GM11168 (cell line): ENCODE data around the gene ADSS1.

Experiments
- in situ Hi-C: fragments of 300-500 bp; cut with MboI; formaldehyde crosslinking; loops from one replicate; pipeline ENCODE4 v1.12.0; 2022; ENCODE audit warnings: low sequenced_read_pairs; ENCODE audit not compliant: unreplicated experiment

ADSS1 gene

DNA sequence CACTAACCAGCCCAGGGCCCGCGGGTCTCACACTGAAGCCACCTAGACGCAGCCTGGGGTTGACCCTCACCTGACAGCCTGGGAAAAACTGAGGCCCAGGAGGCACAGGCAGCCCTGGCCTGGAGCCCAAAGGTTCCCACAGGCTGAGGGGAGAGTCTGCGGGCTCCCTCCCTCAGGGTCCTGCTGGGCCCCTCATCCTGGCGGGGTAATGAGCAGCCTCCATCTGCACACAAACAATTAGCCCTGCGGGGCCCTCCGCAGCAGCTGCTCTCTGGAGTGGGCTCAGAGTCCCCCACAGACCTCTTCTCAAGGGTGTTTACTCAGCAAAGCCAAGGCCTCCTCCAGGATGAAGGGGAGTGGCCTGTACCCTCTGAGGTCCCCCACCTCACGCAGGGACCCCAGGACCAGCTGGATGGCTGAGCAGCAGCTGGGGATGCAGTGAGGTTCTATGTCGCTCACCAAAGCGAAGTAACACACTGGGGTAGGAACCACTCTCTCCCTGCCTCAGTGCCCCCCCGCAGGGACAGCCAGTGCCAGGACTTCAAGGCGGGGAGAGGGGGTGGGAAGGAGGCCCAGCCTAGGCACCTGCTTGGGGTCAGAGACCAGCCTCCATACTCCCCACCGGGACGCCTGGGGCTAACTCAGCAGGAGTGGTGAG is 64.3 kb downstream of the ADSS1 start:
- in situ Hi-C loops = no loop called here

DNA sequence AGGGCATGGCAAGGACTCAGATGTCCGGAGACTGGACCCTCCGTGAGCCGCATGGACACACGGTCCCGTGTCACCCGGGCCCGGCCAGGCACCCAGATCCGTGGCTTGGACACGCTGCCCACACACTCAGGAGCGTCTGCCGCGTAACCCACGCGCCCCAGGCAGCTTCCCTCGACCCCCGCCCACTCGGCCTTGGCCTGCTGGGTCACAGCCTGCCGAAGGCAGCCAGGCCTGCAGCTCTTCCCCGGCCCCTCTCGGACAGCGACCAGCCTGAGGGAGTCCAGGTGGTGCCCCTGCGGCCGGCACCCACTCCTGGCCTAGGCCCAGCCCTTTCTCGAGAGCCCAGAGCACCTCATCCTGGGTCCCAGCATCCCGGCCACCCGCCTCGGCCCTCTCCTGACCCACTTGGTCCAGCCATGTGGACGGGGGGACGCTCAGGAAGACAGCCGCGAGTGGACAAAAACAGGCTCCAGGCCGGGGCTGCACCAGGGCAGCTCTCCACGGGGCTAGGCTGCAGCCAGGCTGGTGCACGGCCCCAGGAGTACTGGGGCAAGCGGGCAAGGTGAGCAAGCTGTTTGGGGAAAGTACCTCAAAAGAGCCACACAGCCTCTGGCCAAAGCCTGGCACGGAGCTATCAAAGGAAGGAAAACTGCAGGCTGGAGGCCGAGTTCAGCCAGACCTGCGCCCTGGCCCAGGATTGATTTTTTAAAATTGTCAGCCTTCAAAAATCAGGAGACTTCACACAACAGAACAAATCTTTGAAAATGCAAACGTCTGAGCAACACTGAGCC is 65.0 kb downstream of the ADSS1 start:
- in situ Hi-C loops = no loop called here

DNA sequence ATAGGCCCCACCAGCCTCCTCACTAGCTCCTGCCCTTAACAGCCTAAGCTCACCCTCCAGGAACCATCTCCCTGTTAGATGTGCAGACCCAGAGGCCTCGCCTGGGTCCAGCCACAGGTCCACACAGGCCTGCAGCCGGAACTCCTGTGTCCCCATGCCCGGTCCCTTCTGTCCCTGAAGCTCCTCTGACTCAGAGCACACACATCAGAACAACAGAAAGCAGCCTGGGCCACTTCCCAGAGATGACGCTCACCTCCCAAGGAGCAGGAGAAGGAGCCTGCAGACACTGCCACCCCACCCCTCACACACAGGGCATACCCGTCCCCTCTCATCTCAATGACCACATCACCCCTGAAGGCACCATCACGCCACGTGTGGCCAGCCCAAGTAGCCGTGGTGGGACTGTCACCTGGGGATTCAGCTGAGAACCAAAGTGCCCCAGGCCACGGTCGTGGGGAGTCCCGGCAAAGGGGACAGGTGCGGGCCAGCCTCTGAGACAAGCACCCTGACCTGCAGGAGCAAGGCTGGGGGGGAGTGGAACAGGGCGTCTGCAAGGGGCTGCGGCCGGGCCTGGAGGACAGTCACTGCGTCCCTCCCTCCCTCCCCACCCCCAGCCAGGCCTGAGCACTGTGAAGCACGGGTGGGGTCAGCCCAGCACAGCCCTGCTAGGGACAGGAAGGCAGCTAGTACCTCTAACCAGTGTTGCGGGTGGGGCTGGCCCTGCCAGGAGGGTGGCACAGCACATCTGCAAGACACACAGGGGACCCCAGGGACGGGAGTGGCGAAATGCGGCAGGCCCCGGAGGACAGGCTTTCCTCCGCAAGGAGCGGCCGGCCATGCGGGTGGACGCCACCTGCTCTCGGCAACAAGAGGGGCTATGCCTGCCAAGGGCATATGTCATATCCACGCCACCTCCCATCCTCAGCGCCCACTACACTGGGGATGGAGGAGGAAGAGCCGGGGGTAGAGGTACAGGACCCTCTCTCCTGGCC is 66.0 kb downstream of the ADSS1 start:
- in situ Hi-C loops = no loop called here

DNA sequence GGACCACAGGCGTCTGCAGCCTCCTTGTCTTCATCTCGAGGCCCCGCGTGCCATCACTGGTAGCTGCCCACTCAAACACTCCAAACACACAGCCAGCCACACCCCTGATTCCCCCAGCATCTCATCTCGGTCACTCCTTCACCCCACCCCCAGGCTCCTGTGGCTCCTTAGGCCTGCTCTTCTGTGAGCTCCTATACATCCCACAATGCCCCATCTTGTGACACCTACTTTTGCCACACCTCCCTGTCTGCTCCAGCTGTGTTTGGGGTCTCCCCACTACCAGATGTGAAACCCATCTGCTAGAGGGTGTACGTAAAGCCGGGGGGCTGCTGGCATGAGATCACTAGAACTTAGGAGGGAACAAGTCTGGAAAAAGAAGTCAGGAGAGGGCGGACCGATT is 67.4 kb downstream of the ADSS1 start:
- in situ Hi-C loops = no loop called here

DNA sequence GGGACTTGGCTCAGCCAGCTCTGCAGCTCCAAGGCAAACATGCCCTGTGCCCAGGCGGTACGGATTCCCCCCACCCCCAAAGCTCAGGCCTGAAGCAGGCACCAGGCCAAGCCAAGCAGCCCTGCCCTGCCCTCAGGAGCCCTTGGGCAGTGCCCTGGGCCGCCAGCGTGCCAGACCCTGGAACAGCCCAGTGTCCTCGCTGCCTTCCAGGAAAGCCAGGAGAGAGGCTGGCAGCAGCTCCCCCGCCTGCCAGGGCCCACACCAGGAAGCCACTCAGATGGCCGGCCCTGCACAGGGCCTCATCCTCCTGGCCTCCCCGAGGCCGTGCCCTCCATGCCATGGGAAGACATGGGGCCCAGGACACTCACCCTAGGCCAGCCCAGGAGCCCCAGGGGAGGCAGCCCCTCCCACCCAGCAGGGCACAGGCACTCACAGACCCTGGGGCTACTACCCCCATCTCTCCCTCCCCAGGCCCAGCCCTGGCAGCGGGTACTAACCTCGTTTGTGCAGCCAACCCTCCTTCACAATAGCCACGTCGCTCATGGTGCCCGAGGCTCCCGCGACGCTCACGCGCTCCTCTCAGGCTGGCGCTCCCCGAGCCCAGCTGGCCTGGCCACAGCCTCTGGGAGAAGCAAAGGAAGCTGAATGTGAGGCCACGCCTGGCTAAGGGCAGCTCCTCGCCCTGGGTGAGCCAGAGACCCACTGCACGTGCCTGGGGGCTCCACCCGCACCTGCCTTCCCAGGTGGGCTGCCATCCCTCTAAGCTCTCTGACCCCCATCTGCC is 68.3 kb downstream of the ADSS1 start:
- in situ Hi-C loops = no loop called here

DNA sequence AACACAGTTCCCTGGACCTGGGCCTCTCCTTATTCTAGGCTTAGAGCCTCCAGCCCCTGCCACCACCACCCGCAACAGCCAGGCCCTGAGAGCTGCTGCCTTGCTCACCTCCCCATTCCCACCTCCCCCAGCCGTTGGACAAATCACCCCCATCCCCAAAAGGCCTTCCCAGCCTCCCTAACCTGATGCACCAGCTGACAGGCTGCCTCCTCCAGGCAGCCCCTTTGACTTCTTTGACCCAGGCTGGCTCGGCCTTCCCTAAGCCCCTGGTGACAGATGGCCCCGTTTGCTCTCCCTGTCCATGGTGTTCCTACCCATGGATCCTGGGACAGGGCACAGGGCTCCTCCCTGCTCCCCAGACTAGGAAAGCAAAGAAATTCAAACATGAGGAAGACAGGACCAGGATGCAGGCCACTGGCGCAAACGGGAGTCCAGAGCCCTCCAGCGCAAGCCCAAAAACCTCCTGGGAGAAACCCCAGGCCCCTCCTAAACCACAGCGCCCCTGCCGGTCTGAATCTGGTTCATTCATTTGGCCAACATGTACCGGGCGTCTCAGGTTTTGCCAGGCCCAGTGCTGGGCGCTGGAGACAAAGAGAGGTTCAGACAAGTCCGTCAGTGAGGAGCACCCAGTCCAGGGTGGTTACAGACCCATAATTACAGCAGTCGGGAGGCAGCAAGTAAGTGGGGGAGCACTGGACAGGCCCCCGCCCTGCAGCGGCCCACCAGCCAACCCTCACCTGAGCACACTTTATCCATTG is 69.1 kb downstream of the ADSS1 start:
- in situ Hi-C loops = no loop called here

DNA sequence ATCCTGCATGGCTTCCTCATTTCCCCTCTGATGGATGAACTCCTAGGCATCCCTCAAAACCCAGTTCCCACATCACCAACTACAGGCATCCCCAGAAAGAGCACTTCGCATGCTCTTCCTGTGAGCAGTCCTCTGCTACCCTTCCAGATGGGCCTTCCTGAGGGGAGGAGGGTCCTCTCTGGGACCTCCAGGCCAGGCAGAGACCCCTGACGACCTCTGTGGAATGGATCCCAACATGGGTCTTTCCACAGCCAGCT is 69.6 kb downstream of the ADSS1 start:
- in situ Hi-C loops = no loop called here

DNA sequence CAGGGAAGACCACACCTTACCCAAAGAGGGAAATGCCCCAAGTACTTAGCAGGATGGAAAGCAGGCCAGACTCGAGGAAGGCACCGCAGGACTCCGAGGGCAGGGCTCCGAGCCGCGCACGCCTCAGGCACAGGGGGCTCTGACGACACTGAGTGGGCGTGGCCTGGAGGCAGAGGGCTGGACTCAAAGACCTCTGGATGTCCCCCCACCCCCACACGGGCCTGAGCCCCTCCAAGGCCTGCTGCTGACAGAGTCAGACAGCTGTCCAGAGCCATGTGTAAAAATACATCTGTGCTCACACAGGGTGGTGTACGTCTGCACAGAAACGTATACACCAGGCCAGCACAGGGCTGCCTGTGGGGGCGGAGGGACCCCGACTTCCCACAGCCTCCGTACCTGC is 70.1 kb downstream of the ADSS1 start:
- in situ Hi-C loops = no loop called here

DNA sequence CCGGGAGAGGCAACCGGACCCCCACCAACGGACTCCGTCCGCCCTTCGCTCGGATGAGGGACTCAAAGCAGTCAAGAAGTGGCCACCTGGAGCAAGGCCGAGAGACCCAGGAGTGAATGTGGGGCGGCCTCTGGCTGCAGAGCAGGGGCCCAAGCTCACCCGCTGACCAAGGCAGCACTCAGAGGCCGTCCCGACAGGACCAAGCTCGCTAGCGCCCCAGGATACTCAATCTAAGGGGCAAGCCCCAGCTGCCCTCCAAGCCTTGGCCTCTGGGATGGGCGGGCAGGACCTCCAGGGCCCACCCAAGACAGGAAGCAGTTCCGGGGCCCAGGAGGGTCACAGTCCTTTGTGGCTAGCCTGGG is 70.6 kb downstream of the ADSS1 start:
- in situ Hi-C loops = no loop called here

DNA sequence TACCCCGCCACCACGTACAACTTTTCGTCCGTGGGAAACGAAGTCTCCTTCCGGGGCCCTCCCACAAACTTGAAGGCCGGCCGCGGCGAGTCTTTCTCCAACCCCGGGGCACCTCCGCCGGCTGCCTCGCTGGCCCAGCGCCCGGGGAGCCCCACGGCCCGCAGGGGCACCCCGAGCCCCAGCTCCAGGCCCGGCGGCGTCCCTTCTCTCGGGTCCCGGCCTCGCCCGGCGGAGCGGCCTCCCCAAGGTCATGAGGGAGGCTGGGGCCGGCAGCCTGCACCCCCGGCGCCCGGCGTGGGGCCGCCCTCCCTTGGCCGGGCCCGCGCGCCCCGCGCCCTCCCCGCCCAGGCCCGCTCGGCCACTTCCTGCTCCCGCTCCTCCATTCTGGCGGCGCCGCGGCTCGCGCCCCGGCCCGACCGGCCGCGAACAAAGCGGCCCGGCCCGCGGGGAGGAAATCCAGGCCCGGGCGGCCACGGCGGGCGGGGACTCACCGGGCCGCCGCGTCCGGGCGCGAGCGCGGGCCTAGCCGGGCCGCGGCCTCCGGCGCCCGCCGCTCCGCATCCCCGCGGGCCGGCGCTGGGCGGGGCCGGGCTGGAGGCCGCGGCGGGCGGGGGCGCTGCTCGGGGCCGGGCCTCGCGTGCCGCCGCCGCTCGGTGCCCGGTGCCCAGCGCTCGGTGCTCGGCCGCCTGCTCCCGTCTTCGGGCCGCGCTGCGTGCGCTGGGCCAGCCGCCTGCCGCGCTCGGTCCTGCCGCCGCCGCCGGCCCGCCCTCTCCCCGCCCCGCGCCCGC is 71.2 kb downstream of the ADSS1 start, which contains the start of gene AKT1:
AKT1 (minus strand) TSS at position 756 of the 788 bp plus-strand sequence. CDS start 3,105 bp downstream, outside the sequence.
- in situ Hi-C loops = no loop called here

DNA sequence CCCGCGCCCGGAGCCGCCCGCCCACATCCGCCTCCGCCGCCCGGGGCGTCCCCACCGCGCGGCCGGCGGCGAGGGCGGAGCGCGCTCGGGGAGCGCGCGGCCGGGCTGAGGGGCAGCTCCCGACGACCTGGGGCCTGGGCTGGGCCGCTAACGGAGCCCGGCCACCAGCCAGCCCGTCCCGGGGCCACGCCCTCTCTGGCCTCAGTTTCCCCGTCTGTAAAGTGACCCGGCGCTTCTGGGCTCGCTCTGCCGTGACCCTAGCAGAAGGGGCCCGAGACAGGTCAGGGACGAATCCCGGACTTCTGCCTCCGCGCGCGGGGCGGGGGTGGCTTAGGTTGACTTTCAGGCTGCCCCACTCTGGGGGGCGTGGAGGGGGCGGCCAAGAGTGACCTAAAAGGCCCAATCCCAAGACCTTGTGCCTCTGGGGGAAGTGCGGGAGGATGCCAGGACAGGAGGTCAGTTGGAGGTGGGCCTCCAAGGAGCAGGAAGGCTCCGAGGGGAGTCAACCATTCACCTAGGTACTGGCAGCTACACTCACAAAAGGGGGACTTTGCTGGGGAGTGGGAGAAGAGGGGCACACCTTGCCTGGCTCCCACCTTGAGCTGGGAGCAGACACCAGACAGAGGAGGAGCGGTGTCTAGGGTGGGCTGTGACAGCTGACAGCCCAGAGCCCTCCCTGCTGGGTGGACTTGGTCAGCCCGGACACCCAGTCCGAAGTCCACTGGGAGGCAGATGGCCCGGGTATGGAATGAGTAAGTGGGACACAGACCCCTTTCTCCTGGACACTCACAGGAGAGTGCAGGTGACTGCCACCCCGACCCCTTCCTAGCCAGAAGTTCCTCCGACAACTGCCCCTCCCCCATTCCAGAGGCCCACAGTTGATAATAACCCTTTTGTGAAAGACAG is 72.0 kb downstream of the ADSS1 start:
- in situ Hi-C loops = no loop called here

DNA sequence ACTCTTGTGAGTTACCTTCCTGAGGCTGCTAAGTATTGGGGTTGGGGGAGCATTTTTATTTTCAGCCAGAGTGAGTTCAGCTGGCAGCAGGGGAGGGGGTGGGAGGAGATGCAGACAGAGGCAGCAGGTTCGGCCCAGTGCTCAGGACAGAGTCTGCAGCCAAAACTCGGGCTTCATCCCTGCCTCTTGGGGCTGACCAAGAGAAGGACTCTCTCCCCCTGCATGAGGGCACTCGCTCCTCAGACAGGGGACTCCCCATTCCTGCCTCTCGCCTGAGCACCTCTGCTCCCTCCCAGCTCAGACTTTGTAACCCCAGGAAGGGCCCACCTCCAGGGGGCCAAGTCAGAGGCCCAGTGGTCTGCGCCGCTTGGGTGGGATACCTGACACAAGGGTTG is 72.7 kb downstream of the ADSS1 start:
- in situ Hi-C loops = no loop called here
